Right forelimb (tissue), 1 donor: ENCODE measurements around the gene GUCY2F.

Source experiments
- DNase-seq: peaks from one replicate; pipeline ENCODE4 v3.0.0-alpha.2; 2018

The GUCY2F gene

GRCh38 chrX:109327251-109327650 is 154.6 kb downstream of the GUCY2F start:
- no peak for DNase-seq
